ENCODE measurements around the gene WASL.

Gene WASL

GRCh38 chr7:123656544-123657303 is 92.1 kb downstream of the WASL start:
- TF ChIP-seq, protein P1, sequence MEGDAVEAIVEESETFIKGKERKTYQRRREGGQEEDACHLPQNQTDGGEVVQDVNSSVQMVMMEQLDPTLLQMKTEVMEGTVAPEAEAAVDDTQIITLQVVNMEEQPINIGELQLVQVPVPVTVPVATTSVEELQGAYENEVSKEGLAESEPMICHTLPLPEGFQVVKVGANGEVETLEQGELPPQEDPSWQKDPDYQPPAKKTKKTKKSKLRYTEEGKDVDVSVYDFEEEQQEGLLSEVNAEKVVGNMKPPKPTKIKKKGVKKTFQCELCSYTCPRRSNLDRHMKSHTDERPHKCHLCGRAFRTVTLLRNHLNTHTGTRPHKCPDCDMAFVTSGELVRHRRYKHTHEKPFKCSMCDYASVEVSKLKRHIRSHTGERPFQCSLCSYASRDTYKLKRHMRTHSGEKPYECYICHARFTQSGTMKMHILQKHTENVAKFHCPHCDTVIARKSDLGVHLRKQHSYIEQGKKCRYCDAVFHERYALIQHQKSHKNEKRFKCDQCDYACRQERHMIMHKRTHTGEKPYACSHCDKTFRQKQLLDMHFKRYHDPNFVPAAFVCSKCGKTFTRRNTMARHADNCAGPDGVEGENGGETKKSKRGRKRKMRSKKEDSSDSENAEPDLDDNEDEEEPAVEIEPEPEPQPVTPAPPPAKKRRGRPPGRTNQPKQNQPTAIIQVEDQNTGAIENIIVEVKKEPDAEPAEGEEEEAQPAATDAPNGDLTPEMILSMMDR (IDR thresholded peaks at IDR 0.05; ENCODE audit: insufficient read depth, low read length, poor library complexity, severe bottlenecking) = no peak
- Histone ChIP-seq H3K4me3 (replicated peaks; ENCODE audit: low read depth, low read length) (no peak overlapping the region), H3K36me3 (ENCODE audit: control insufficient read depth, insufficient read depth, low read length) (no peaks in the 10 kb centered on the region), H3K27me3 (replicated peaks; ENCODE audit: control insufficient read depth, insufficient read depth, low read length) (no peaks in the 10 kb centered on the region)
- no peak for DNase-seq (ENCODE audit: extremely low read depth, insufficient read length)

DNA sequence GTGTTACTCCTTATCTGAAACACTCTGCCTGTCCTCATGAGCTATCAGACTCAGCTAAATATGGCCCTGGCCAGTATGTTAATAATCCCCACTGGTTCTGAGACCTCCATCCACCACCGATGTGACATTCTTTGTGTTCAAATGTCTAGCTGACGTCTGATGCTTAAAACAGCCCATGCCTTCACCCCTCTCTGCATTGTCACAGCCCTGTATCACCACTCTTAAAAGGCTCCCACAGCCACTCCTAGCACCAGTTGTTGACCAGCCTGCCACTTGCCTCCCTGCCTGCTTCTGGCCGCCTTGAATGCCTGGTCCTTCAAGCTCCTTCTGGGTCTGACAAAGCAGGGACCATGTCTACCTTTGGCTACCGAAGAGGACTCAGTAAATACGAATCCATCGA is 93.2 kb downstream of the WASL start, which contains the start of gene LMOD2:
Gene LMOD2, plus strand, starts transcription at position 253 of the 400 bp plus-strand sequence. Its CDS starts 98 bp downstream, at position 351.
- TF ChIP-seq, protein P1 (IDR thresholded peaks at IDR 0.05; ENCODE audit: insufficient read depth, low read length, poor library complexity, severe bottlenecking) = no peak
- no peak for DNase-seq (ENCODE audit: extremely low read depth, insufficient read length)
- no peaks in the 10 kb centered on the region for H3K27me3 ChIP-seq (replicated peaks; ENCODE audit: control insufficient read depth, insufficient read depth, low read length)
- H3K4me3 ChIP-seq (replicated peaks; ENCODE audit: low read depth, low read length) = no peak within 1 kb of the TSS
- no peaks in the 10 kb centered on the region for H3K36me3 ChIP-seq (ENCODE audit: control insufficient read depth, insufficient read depth, low read length)

- no peak for DNase-seq (ENCODE audit: extremely low read depth, insufficient read length)
- no peaks in the 10 kb centered on the region for H3K27me3 ChIP-seq (replicated peaks; ENCODE audit: control insufficient read depth, insufficient read depth, low read length)
- TF ChIP-seq, protein P1 (IDR thresholded peaks at IDR 0.05; ENCODE audit: insufficient read depth, low read length, poor library complexity, severe bottlenecking) = no peak
- H3K36me3 ChIP-seq (ENCODE audit: control insufficient read depth, insufficient read depth, low read length) = no peaks in the 10 kb centered on the region
- no peak overlapping the region for H3K4me3 ChIP-seq (replicated peaks; ENCODE audit: low read depth, low read length)
Measured at GRCh38 chr7:123653162-123653561, 95.6 kb downstream of the WASL start.

GRCh38 chr7:123652406-123652805 is 96.4 kb downstream of the WASL start:
- no peaks in the 10 kb centered on the region for H3K36me3 ChIP-seq (ENCODE audit: control insufficient read depth, insufficient read depth, low read length)
- TF ChIP-seq, protein P1 (IDR thresholded peaks at IDR 0.05; ENCODE audit: insufficient read depth, low read length, poor library complexity, severe bottlenecking) = no peak
- no peak overlapping the region for H3K4me3 ChIP-seq (replicated peaks; ENCODE audit: low read depth, low read length)
- H3K27me3 ChIP-seq (replicated peaks; ENCODE audit: control insufficient read depth, insufficient read depth, low read length) = no peaks in the 10 kb centered on the region
- no peak for DNase-seq (ENCODE audit: extremely low read depth, insufficient read length)

DNA sequence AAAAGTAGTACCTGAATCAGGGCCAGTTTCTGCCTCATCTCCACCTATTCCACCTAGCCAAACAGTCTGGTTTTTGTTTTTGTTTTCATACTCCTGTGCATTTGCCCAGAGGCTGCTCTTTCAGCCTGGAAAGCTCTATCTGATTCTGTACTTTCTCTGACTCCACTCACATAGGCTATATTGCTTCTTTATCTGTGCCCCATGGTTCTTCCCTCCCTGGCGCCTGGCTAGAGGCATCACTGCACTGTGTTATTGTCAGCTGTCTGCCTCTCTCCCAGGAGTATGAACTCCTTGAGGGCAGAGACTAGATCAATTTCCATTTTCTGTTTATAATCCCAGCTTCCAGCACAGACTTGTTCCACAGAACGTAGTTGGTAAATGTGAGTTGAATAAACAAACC is 98.2 kb downstream of the WASL start:
- no peaks in the 10 kb centered on the region for H3K36me3 ChIP-seq (ENCODE audit: control insufficient read depth, insufficient read depth, low read length)
- H3K4me3 ChIP-seq (replicated peaks; ENCODE audit: low read depth, low read length) = no peak overlapping the region
- H3K27me3 ChIP-seq (replicated peaks; ENCODE audit: control insufficient read depth, insufficient read depth, low read length) = no peaks in the 10 kb centered on the region
- TF ChIP-seq, protein P1 (IDR thresholded peaks at IDR 0.05; ENCODE audit: insufficient read depth, low read length, poor library complexity, severe bottlenecking) = no peak
- DNase-seq (ENCODE audit: extremely low read depth, insufficient read length) = no peak
